KMS-11 (cell line): ENCODE results near the gene DLGAP1.

Experiments
- H2AFZ ChIP-seq: fragments of 200-600 bp; sonication (generic); 2 replicates; pipeline ENCODE4 v1.6.1; 2016; ENCODE audit warnings: antibody characterized with exemption, mixed run types, low read depth
- H3K27ac ChIP-seq: fragments of 200-600 bp; sonication (generic); 2 replicates; pipeline ENCODE4 v1.6.1; 2016; ENCODE audit warnings: mild to moderate bottlenecking, mixed run types
- H3K27me3 ChIP-seq: fragments of 200-600 bp; sonication (generic); 2 replicates; pipeline ENCODE4 v1.6.1; 2017; ENCODE audit warnings: mild to moderate bottlenecking, low read depth, mixed run types, moderate library complexity; ENCODE audit not compliant: insufficient read depth
- H3K36me3 ChIP-seq: fragments of 200-600 bp; sonication (generic); 2 replicates; pipeline ENCODE4 v1.6.1; 2017; ENCODE audit warnings: mild to moderate bottlenecking, mixed run types; ENCODE audit not compliant: insufficient read depth
- H3K4me1 ChIP-seq: fragments of 200-600 bp; sonication (generic); 2 replicates; pipeline ENCODE4 v1.6.1; 2016; ENCODE audit warnings: mild to moderate bottlenecking, low read depth, mixed run types; ENCODE audit not compliant: poor library complexity, severe bottlenecking
- H3K4me2 ChIP-seq: fragments of 200-600 bp; sonication (generic); 2 replicates; pipeline ENCODE4 v1.7.0; 2016; ENCODE audit warnings: mild to moderate bottlenecking, mixed run types
- H3K4me3 ChIP-seq: fragments of 200-600 bp; sonication (generic); IDR thresholded peaks from 2 replicates; pipeline ENCODE4 v1.6.1; 2017; ENCODE audit warnings: low read depth, low read length, mixed read lengths; ENCODE audit not compliant: insufficient read depth
- H3K79me2 ChIP-seq: fragments of 200-600 bp; sonication (generic); 2 replicates; pipeline ENCODE4 v1.6.1; 2016; ENCODE audit warnings: low read depth, mixed run types; ENCODE audit not compliant: insufficient read depth
- H3K9ac ChIP-seq: fragments of 200-600 bp; sonication (generic); 2 replicates; pipeline ENCODE4 v1.6.1; 2016; ENCODE audit warnings: mild to moderate bottlenecking, mixed run types
- H4K20me1 ChIP-seq: fragments of 200-600 bp; sonication (generic); 2 replicates; pipeline ENCODE4 v1.6.1; 2016; ENCODE audit warnings: mild to moderate bottlenecking, mixed run types; ENCODE audit not compliant: insufficient read depth
- CTCF ChIP-seq: fragments of 200-600 bp; sonication (generic); conservative IDR thresholded peaks from 2 replicates; pipeline ENCODE4 v1.6.1; 2017; ENCODE audit warnings: low read depth, mild to moderate bottlenecking, antibody characterized with exemption, low read length, moderate library complexity, mixed read lengths

The DLGAP1 gene

GRCh38 chr18:3528231-3528630 lies 926.9 kb downstream of the DLGAP1 start:
- no peaks in the 10 kb centered on the region for H3K27me3 ChIP-seq
- H3K4me1 ChIP-seq: peaks cover 40% of the 10 kb centered on the region
- H4K20me1 ChIP-seq: no peaks in the 10 kb centered on the region
- peak overlapping the region; percentile 99; the same call in 1 of the 2 replicates for H3K27ac ChIP-seq
- no peaks in the 10 kb centered on the region for H3K36me3 ChIP-seq
- H3K79me2 ChIP-seq: no peaks in the 10 kb centered on the region
- no peak overlapping the region for H3K4me3 ChIP-seq
- peak overlapping the region; percentile 96; the same call in 1 of the 2 replicates for H3K4me2 ChIP-seq
- H3K9ac ChIP-seq: no peak overlapping the region; the same call in 1 of the 2 replicates
- no peak for TF ChIP-seq CTCF
- no peak overlapping the region for H2AFZ ChIP-seq

DNA sequence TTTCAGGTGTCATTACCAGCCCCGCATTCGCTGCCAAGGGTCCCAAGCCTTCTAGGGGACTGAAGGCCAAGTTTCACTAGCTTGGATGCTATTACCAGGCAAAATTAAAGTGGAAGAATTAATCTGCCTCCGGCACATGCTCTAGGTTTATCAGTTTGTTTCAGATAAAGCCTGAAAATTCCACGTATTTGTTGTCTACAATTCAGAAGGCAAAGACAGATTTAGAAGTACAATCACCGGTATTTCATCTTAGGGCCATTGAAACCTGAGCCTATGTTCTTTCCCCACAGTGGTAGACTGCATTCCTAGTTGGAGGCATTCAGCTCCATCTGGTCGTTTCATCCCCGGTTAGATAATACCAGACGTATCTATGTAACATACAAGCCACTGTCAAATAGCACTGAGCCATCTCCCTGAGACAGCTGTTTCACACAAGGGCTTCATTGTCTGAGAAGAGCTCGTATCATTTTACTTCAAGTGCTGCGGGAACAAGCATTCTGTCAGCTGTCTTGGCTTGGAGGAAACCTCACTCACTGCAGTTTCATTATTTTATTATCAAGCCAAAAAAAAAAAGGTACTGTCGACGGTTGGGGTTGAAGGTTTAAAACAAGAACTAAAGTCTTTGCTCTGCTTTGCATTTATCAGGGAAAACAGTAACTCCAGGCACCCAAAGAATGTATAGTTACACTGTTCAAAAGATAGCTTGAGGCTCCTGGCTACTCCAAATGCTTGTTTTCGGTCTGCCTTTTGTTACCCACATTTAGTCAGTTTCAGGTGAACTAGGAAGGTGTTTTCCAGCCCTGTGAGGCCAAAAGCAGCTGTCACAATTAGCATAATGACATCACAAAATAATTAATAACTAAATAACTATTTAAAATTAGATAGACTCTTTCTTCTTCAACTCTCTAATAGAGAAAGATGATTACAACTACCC lies 928.4 kb downstream of the DLGAP1 start:
- H3K4me1 ChIP-seq: peaks cover 40% of the 10 kb centered on the region
- no peaks in the 10 kb centered on the region for H4K20me1 ChIP-seq
- H3K27me3 ChIP-seq: no peaks in the 10 kb centered on the region
- TF ChIP-seq CTCF: no peak
- no peak overlapping the region for H3K4me3 ChIP-seq
- H3K79me2 ChIP-seq: no peaks in the 10 kb centered on the region
- peak overlapping the region; percentile 99 for H3K27ac ChIP-seq
- H3K36me3 ChIP-seq: no peaks in the 10 kb centered on the region
- H3K9ac ChIP-seq: peak overlapping the region; percentile 82
- H3K4me2 ChIP-seq: peak overlapping the region; percentile 96
- H2AFZ ChIP-seq: peak overlapping the region; percentile 48

- Histone ChIP-seq H3K27ac (peak overlapping the region; percentile 99), H4K20me1 (no peaks in the 10 kb centered on the region), H3K9ac (peak overlapping the region; percentile 82), H3K4me1 (peaks cover 40% of the 10 kb centered on the region), H2AFZ (peak overlapping the region; percentile 48), H3K4me2 (peak overlapping the region; percentile 96), H3K36me3 (no peaks in the 10 kb centered on the region), H3K4me3 (no peak overlapping the region), H3K27me3 (no peaks in the 10 kb centered on the region), H3K79me2 (no peaks in the 10 kb centered on the region)
- no peak for TF ChIP-seq CTCF
Observed at GRCh38 chr18:3525870-3526420, 929.2 kb downstream of the DLGAP1 start.

- Histone ChIP-seq H3K27me3 (no peaks in the 10 kb centered on the region), H3K4me3 (no peak overlapping the region), H3K9ac (peak overlapping the region; percentile 82; the same call in 1 of the 2 replicates), H3K4me2 (peak overlapping the region; percentile 96), H3K79me2 (no peaks in the 10 kb centered on the region), H3K4me1 (peaks cover 40% of the 10 kb centered on the region), H3K36me3 (no peaks in the 10 kb centered on the region), H2AFZ (no peak overlapping the region), H4K20me1 (no peaks in the 10 kb centered on the region), H3K27ac (peak overlapping the region; percentile 99; the same call in 1 of the 2 replicates)
- TF ChIP-seq CTCF: no peak
Observed at GRCh38 chr18:3524706-3525105, 930.4 kb downstream of the DLGAP1 start.
